Suprapubic skin (tissue), 3 donors: ENCODE results near the gene MOSMO.

Experiments used
- EP300 ChIP-seq: sonication (generic); formaldehyde crosslinking; IDR thresholded peaks from one replicate; pipeline ENCODE4 v1.6.1; 2017; ENCODE audit warnings: antibody characterized with exemption
- POLR2A ChIP-seq, 2 donors: fragments of 450-650 bp; IDR thresholded peaks; one replicate each; pipeline ENCODE4 v1.6.1; 2017; ENCODE audit warnings: antibody characterized with exemption in 2 of 2, mild to moderate bottlenecking in 2 of 2, moderate library complexity in 2 of 2
- TF ChIP-seq, protein P1 (sequence below), 2 donors: fragments of 200-600 bp in 1 of 2; fragments of 450-650 bp in 1 of 2; sonication (generic) in 1 of 2; IDR thresholded peaks; one replicate each; pipeline ENCODE4 v1.5.1; 2016 to 2019; ENCODE audit warnings: antibody characterized with exemption in 2 of 2, mild to moderate bottlenecking in 1 of 2, moderate library complexity in 1 of 2

DNA sequence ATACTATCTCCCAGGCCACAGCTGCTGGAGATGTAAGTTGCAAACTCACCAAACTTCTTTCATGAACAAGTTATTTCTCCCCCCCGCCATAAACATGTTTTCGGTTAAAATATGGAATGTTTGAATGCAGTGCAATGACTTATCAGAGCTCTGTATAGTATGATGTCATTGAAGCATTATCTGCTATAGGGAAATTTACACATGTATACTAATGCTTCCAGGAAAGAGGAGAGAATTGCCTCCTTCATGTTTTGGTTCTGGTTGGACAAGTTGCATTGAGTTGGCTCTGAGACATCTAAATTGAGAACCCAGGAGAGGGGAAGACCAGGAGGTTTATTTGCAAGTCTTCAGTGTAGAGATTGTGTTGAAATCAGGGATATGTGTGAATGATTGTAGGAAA is 34.0 kb upstream of the MOSMO start:
- TF ChIP-seq, protein P1, sequence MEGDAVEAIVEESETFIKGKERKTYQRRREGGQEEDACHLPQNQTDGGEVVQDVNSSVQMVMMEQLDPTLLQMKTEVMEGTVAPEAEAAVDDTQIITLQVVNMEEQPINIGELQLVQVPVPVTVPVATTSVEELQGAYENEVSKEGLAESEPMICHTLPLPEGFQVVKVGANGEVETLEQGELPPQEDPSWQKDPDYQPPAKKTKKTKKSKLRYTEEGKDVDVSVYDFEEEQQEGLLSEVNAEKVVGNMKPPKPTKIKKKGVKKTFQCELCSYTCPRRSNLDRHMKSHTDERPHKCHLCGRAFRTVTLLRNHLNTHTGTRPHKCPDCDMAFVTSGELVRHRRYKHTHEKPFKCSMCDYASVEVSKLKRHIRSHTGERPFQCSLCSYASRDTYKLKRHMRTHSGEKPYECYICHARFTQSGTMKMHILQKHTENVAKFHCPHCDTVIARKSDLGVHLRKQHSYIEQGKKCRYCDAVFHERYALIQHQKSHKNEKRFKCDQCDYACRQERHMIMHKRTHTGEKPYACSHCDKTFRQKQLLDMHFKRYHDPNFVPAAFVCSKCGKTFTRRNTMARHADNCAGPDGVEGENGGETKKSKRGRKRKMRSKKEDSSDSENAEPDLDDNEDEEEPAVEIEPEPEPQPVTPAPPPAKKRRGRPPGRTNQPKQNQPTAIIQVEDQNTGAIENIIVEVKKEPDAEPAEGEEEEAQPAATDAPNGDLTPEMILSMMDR (IDR thresholded peaks at IDR 0.05): no peak
- TF ChIP-seq EP300: no peak
- no peak for TF ChIP-seq POLR2A (IDR thresholded peaks at IDR 0.05)
